Neural cell (in vitro differentiated cells): Measurements from ENCODE around the gene RNGTT. TPM values are rescaled to one million over a fixed set of nuclear protein-coding genes. Genes with fewer than 3 reads are reported as not detected.
"Not testable (repeated sequence)": the region's sequence is repeated elsewhere in the genome, so short reads cannot be mapped to it uniquely, and the experiment has no call there.

Source experiments
- H2AFZ ChIP-seq: fragments of 200-600, 300-800 bp; sonication (generic), shearing (Covaris generic); 2 replicates; pipeline ENCODE4 v1.6.0; 2014; ENCODE audit warnings: low read depth, mild to moderate bottlenecking, antibody characterized with exemption, low read length, moderate library complexity
- H3F3A ChIP-seq: fragments of 200-600 bp; shearing (Covaris generic); 2 replicates; pipeline ENCODE4 v1.6.1; 2016; ENCODE audit warnings: mild to moderate bottlenecking, moderate library complexity, mixed read lengths, antibody characterized with exemption, low read length; ENCODE audit not compliant: insufficient read depth, poor library complexity, severe bottlenecking
- H3K27ac ChIP-seq: fragments of 200-600, 300-800 bp; sonication (generic), shearing (Covaris generic); 2 replicates; pipeline ENCODE4 v1.5.1; 2014; ENCODE audit warnings: mild to moderate bottlenecking, low read length, moderate library complexity
- H3K27me3 ChIP-seq: fragments of 300-800, 200-600 bp; sonication (generic), shearing (Covaris generic); 2 replicates; pipeline ENCODE4 v1.6.0; 2014; ENCODE audit warnings: mild to moderate bottlenecking, low read depth, low read length, moderate library complexity; ENCODE audit not compliant: insufficient read depth
- H3K36me3 ChIP-seq: fragments of 300-800, 200-600 bp; sonication (generic), shearing (Covaris generic); 2 replicates; pipeline ENCODE4 v1.5.1; 2014; ENCODE audit warnings: mild to moderate bottlenecking, antibody characterized with exemption, low read length, moderate library complexity; ENCODE audit not compliant: insufficient read depth
- H3K4me2 ChIP-seq: fragments of 300-800, 200-600 bp; sonication (generic), shearing (Covaris generic); 2 replicates; pipeline ENCODE4 v1.6.0; 2014; ENCODE audit warnings: mild to moderate bottlenecking, low read length
- H3K4me3 ChIP-seq: fragments of 300-800, 200-600 bp; sonication (generic), shearing (Covaris generic); 2 replicates; pipeline ENCODE4 v1.5.1; 2014; ENCODE audit warnings: mild to moderate bottlenecking, low read length, moderate library complexity
- H3K79me2 ChIP-seq: fragments of 200-600 bp; shearing (Covaris generic); replicated peaks from 2 replicates; pipeline ENCODE4 v1.6.0; 2014; ENCODE audit warnings: mild to moderate bottlenecking, low read length, moderate library complexity; ENCODE audit not compliant: insufficient read depth
- H3K9ac ChIP-seq: fragments of 300-800, 200-600 bp; sonication (generic), shearing (Covaris generic); 2 replicates; pipeline ENCODE4 v1.6.1; 2016; ENCODE audit warnings: mild to moderate bottlenecking, low read length, mixed read lengths
- H3K9me2 ChIP-seq: fragments of 200-600 bp; shearing (Covaris generic); 2 replicates; pipeline ENCODE4 v1.6.1; 2016; ENCODE audit warnings: mild to moderate bottlenecking, low read length, mixed read lengths; ENCODE audit not compliant: insufficient read depth
- H3K9me3 ChIP-seq: fragments of 200-600, 300-800 bp; sonication (generic), shearing (Covaris generic); 2 replicates; pipeline ENCODE4 v1.6.1; 2016; ENCODE audit warnings: mild to moderate bottlenecking, mixed run types, low read length, moderate library complexity, mixed read lengths
- H4K20me1 ChIP-seq: fragments of 200-600 bp; shearing (Covaris generic); 2 replicates; pipeline ENCODE4 v1.6.1; 2016; ENCODE audit warnings: mild to moderate bottlenecking, mixed run types; ENCODE audit not compliant: insufficient read depth
- MXI1 ChIP-seq: fragments of 450-650 bp; conservative IDR thresholded peaks from 2 replicates; pipeline ENCODE4 v1.6.1; 2014; ENCODE audit warnings: antibody characterized with exemption, mild to moderate bottlenecking; ENCODE audit not compliant: poor library complexity, severe bottlenecking
- POLR2AphosphoS5 ChIP-seq: IDR thresholded peaks from 2 replicates; pipeline ENCODE4 v1.6.1; 2012
- REST ChIP-seq: IDR thresholded peaks from 2 replicates; pipeline ENCODE4 v1.6.1; 2012; ENCODE audit warnings: borderline replicate concordance
- SMC3 ChIP-seq: fragments of 450-650 bp; conservative IDR thresholded peaks from 2 replicates; pipeline ENCODE4 v1.6.1; 2014; ENCODE audit warnings: antibody characterized with exemption, mild to moderate bottlenecking, moderate library complexity; ENCODE audit not compliant: poor library complexity
- TAF1 ChIP-seq: IDR thresholded peaks from 2 replicates; pipeline ENCODE4 v1.6.1; 2012; ENCODE audit warnings: low read depth
- polyA plus RNA-seq: library from polyadenylated mRNA; depleted of rRNA; stranded (reverse); fragments of >200 nt; gene quantifications from 2 replicates; pipeline ENCODE4 v1.2.3, GENCODE V29; 2014
- TF ChIP-seq, protein P1 (sequence below): fragments of 450-650 bp; IDR thresholded peaks from 2 replicates; pipeline ENCODE4 v1.5.1; 2014; ENCODE audit warnings: antibody characterized with exemption, mild to moderate bottlenecking, moderate library complexity; ENCODE audit not compliant: poor library complexity, severe bottlenecking

The RNGTT gene
- polyA plus RNA-seq, 1 donor from 2014 or later = 28.3 TPM

- no peaks in the 10 kb centered on the region for H3K9me2 ChIP-seq
- H2AFZ ChIP-seq = no peak overlapping the region
- H3K9ac ChIP-seq = no peak overlapping the region
- no peaks in the 10 kb centered on the region for H3K36me3 ChIP-seq
- H3F3A ChIP-seq = no peaks in the 10 kb centered on the region
- H3K79me2 ChIP-seq = no peaks in the 10 kb centered on the region
- H3K27ac ChIP-seq = no peak overlapping the region
- TF ChIP-seq TAF1 = no peak
- H3K4me3 ChIP-seq = no peak overlapping the region
- H3K9me3 ChIP-seq = no peaks in the 10 kb centered on the region
- no peaks in the 10 kb centered on the region for H4K20me1 ChIP-seq
- H3K27me3 ChIP-seq = no peaks in the 10 kb centered on the region
- H3K4me2 ChIP-seq = no peak overlapping the region
Measured at GRCh38 chr6:88730611-88731011, 232.8 kb downstream of the RNGTT start.

DNA sequence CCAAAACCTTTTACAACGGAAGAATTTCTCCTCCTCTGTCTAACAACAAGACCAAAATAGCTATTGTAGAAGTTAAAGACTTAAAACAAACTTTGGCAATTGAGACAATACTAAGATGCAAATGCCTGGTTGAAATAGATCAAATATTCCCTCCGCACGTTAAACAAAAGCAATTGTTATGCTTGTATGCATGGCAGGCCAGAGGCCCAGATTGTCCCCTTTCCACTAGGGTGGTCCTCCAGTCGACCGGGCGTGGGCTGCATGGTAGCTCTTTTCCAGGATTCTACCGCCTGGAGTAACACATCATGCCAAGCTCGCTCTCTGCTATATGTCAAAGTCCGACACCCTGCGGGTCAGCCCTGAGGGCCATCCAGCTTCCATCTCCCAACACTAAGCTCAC is 234.7 kb downstream of the RNGTT start:
- Histone ChIP-seq H3K79me2 (no peaks in the 10 kb centered on the region), H3K36me3 (no peaks in the 10 kb centered on the region), H3K9ac (no peak overlapping the region), H3K9me2 (no peaks in the 10 kb centered on the region), H2AFZ (no peak overlapping the region), H4K20me1 (no peaks in the 10 kb centered on the region), H3K27me3 (no peaks in the 10 kb centered on the region), H3K9me3 (no peaks in the 10 kb centered on the region), H3F3A (no peaks in the 10 kb centered on the region), H3K4me3 (no peak overlapping the region), H3K4me2 (no peak overlapping the region), H3K27ac (no peak overlapping the region)
- no peak for TF ChIP-seq POLR2AphosphoS5
- TF ChIP-seq SMC3 = no peak
- no peak for TF ChIP-seq TAF1
- no peak for TF ChIP-seq MXI1
- TF ChIP-seq, protein P1, sequence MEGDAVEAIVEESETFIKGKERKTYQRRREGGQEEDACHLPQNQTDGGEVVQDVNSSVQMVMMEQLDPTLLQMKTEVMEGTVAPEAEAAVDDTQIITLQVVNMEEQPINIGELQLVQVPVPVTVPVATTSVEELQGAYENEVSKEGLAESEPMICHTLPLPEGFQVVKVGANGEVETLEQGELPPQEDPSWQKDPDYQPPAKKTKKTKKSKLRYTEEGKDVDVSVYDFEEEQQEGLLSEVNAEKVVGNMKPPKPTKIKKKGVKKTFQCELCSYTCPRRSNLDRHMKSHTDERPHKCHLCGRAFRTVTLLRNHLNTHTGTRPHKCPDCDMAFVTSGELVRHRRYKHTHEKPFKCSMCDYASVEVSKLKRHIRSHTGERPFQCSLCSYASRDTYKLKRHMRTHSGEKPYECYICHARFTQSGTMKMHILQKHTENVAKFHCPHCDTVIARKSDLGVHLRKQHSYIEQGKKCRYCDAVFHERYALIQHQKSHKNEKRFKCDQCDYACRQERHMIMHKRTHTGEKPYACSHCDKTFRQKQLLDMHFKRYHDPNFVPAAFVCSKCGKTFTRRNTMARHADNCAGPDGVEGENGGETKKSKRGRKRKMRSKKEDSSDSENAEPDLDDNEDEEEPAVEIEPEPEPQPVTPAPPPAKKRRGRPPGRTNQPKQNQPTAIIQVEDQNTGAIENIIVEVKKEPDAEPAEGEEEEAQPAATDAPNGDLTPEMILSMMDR = no peak
- TF ChIP-seq REST = no peak

- not testable (repeated sequence) for H3K27me3 ChIP-seq, H4K20me1 ChIP-seq, H3K27ac ChIP-seq, H3K4me2 ChIP-seq, H3K4me3 ChIP-seq, H3K9me2 ChIP-seq, H2AFZ ChIP-seq, H3K9me3 ChIP-seq, H3K79me2 ChIP-seq, H3F3A ChIP-seq, H3K36me3 ChIP-seq, H3K9ac ChIP-seq
Measured at GRCh38 chr6:88726409-88726808, 237.0 kb downstream of the RNGTT start.
